GM13976 (cell line): ENCODE results near the gene KRTAP3-1.

Experiments
- DNase-seq: peaks from one replicate; pipeline ENCODE4 v3.0.0; 2012; ENCODE audit warnings: low spot score
- CTCF ChIP-seq: IDR thresholded peaks from 2 replicates; pipeline ENCODE4 v1.5.1; 2012; ENCODE audit warnings: borderline replicate concordance, mild to moderate bottlenecking; ENCODE audit not compliant: insufficient read depth; ENCODE audit errors: extremely low read depth, missing control alignments, control extremely low read depth
- in situ Hi-C: fragments of 300-500 bp; cut with MboI; formaldehyde crosslinking; loops from one replicate; pipeline ENCODE4 v1.12.0; 2022; ENCODE audit warnings: low sequenced_read_pairs, mixed read lengths, inconsistent platforms; ENCODE audit not compliant: unreplicated experiment

Gene KRTAP3-1

GRCh38 chr17:40980596-40980995 lies 28.3 kb downstream of the KRTAP3-1 start:
- DNase-seq, result no peak
- TF ChIP-seq CTCF, result no peak
- in situ Hi-C loops, result no loop called here

- no peak for TF ChIP-seq CTCF
Observed at GRCh38 chr17:40980117-40980516, 28.8 kb downstream of the KRTAP3-1 start.

GRCh38 chr17:40978575-40979151 lies 30.3 kb downstream of the KRTAP3-1 start:
- no peak for TF ChIP-seq CTCF
- in situ Hi-C loops, result no loop called here
- DNase-seq, result no peak

More at GRCh38 chr17:40980117-40980516, 28.8 kb downstream of the KRTAP3-1 start:
- no peak for DNase-seq
- in situ Hi-C loops, result no loop called here

- in situ Hi-C loops, result no loop called here
- no peak for DNase-seq
- no peak for TF ChIP-seq CTCF
Observed at GRCh38 chr17:40975516-40975915, 33.4 kb downstream of the KRTAP3-1 start.

- in situ Hi-C loops, result no loop called here
- no peak for TF ChIP-seq CTCF
- no peak for DNase-seq
Observed at GRCh38 chr17:40974366-40974765, 34.6 kb downstream of the KRTAP3-1 start.

- no peak for TF ChIP-seq CTCF
- no peak for DNase-seq
- in situ Hi-C loops, result no loop called here
Observed at GRCh38 chr17:40967582-40967981, 41.3 kb downstream of the KRTAP3-1 start.
